ENCODE results near the gene STRIP1. TPM values are rescaled to one million over a fixed set of nuclear protein-coding genes. Genes with fewer than 3 reads are reported as not detected.

STRIP1 gene
- total and polyA plus RNA-seq, 8 donors: 32.7 to 59.7 (median 52.3) TPM

- Histone ChIP-seq H3K27ac (no peak overlapping the region), H3K9me3 (no peaks in the 10 kb centered on the region), H3K4me1 (no peaks in the 10 kb centered on the region), H3K27me3 (no peaks in the 10 kb centered on the region), H3K4me3 (no peak overlapping the region), H3K36me3 (peaks cover 0 to 70% of the 10 kb centered on the region in 2 donors)
- DNase-seq (no peak), ATAC-seq (no peak)
- intact Hi-C loops (cut with DNase I): no loop called here
- no peak for TF ChIP-seq CTCF (IDR thresholded peaks at IDR 0.05)
Observed at GRCh38 chr1:110059133-110059863, 24.9 kb downstream of the STRIP1 start.

GRCh38 chr1:110060034-110060661 lies 25.7 kb downstream of the STRIP1 start:
- Histone ChIP-seq H3K27me3 (no peaks in the 10 kb centered on the region), H3K27ac (no peak overlapping the region), H3K4me1 (no peaks in the 10 kb centered on the region), H3K36me3 (peaks cover 0 to 61% of the 10 kb centered on the region in 2 donors), H3K4me3 (no peak overlapping the region), H3K9me3 (no peaks in the 10 kb centered on the region)
- peak; percentile 69 to 79 for TF ChIP-seq CTCF (IDR thresholded peaks at IDR 0.05)
- ATAC-seq (peak; percentile 55), DNase-seq (peak in 1 of 4 donors; percentile 93)
- intact Hi-C loops (cut with DNase I): no loop called here

- intact Hi-C loops (cut with DNase I): no loop called here
- Histone ChIP-seq H3K4me3 (no peak overlapping the region), H3K9me3 (no peaks in the 10 kb centered on the region), H3K4me1 (no peaks in the 10 kb centered on the region), H3K27me3 (peaks cover 0 to 2% of the 10 kb centered on the region in 2 donors), H3K27ac (no peak overlapping the region), H3K36me3 (peaks cover 0 to 56% of the 10 kb centered on the region in 2 donors)
- no peak for DNase-seq
- no peak for TF ChIP-seq CTCF (IDR thresholded peaks at IDR 0.05)
- ATAC-seq: no peak
Observed at GRCh38 chr1:110060662-110061060, 26.2 kb downstream of the STRIP1 start.

GRCh38 chr1:110061341-110061740 lies 26.9 kb downstream of the STRIP1 start:
- intact Hi-C loops (cut with DNase I): no loop called here
- Histone ChIP-seq H3K36me3 (peaks cover 0 to 49% of the 10 kb centered on the region in 2 donors), H3K27ac (no peak overlapping the region), H3K4me3 (no peak overlapping the region), H3K27me3 (peaks cover 0 to 9% of the 10 kb centered on the region in 2 donors), H3K4me1 (no peaks in the 10 kb centered on the region), H3K9me3 (no peaks in the 10 kb centered on the region)
- ATAC-seq (no peak), DNase-seq (no peak)
- no peak for TF ChIP-seq CTCF (IDR thresholded peaks at IDR 0.05)

- no peak overlapping the region for H3K27ac ChIP-seq
- no peak overlapping the region for H3K4me3 ChIP-seq
- H3K9me3 ChIP-seq: no peaks in the 10 kb centered on the region
- DNase-seq (no peak), ATAC-seq (no peak)
- H3K36me3 ChIP-seq: peaks cover 0 to 37% of the 10 kb centered on the region in 2 donors
- TF ChIP-seq CTCF (IDR thresholded peaks at IDR 0.05): no peak
- peaks cover 0 to 3% of the 10 kb centered on the region in 2 donors for H3K4me1 ChIP-seq
- intact Hi-C loops (cut with DNase I): no loop called here
- peaks cover 11 to 22% of the 10 kb centered on the region in 2 donors for H3K27me3 ChIP-seq
Observed at GRCh38 chr1:110062612-110063011, 28.2 kb downstream of the STRIP1 start.

Measured in left lung (tissue), 10 donors.